AG08396 (cell line): ENCODE measurements around the gene PDE4D.

Source experiments
- DNase-seq: peaks from one replicate; pipeline ENCODE4 v3.0.0; 2012; ENCODE audit warnings: low spot score, mixed read lengths

Gene PDE4D

GRCh38 chr5:59204114-59204897 is 689.2 kb downstream of the PDE4D start:
- DNase-seq = no peak

GRCh38 chr5:59199868-59200267 is 693.7 kb downstream of the PDE4D start:
- DNase-seq = no peak

- DNase-seq = no peak
Measured at GRCh38 chr5:59198832-59199231, 694.7 kb downstream of the PDE4D start.

- no peak for DNase-seq
Measured at GRCh38 chr5:59198365-59198764, 695.2 kb downstream of the PDE4D start.

GRCh38 chr5:59197911-59198310 is 695.6 kb downstream of the PDE4D start:
- DNase-seq = no peak

GRCh38 chr5:59193616-59194319 is 699.8 kb downstream of the PDE4D start:
- peak; percentile 24 for DNase-seq

DNA sequence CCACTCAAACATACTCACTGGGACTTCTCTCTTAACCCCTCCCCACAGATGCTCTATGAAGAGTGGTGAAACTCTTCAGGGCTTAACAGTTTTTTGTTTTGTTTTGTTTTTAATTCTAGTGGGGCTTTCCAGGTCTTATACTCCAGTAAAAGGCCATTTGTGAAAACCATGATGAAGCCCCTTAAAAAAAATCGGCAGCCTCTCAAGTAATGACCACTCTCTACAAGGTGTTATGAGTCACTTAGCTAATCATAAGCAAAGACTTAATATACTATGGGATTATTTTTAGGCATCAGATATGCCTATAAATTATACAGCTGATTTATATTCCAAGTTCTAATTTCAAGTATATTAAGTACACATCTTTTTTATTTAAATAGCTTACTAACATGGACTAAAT is 702.8 kb downstream of the PDE4D start:
- no peak for DNase-seq

GRCh38 chr5:59189472-59190244 is 703.9 kb downstream of the PDE4D start:
- no peak for DNase-seq

DNA sequence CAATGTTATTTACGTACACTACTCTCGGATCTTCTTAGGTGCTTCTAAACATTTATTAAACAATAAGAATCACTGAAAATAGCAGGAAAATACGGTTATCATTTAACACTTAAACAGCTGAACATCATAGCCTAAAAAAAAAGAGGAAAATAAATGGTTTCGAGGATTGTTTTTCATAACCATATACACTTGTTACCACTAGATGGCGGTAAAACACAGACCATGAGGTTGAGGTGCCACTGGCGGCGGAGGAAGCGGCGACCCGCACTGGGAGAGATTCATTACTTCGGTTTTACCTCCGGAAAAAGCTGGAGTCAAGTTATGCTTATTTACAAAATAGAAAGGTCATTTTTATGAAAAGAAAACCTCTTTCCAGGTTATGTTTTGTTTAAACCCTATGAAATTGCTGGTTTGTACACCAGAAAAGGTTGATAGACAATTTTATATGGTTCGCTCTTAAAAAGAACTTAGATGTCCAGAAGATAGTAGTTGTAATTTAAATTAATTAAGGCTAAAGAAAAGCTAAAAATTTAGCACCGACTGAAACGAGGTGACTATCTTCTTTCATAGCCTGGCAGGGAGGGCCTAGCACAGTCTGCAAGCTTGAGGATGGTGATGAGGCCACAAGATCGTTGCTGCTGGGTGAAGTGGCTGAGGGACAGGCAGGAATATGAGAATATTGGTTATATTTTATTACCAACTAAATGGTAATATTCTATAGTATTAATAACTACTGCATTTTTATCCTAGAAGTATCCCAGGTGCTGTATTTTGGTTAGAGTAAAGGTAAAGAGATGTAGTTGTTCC is 704.9 kb downstream of the PDE4D start:
- DNase-seq = peak; percentile 62

DNA sequence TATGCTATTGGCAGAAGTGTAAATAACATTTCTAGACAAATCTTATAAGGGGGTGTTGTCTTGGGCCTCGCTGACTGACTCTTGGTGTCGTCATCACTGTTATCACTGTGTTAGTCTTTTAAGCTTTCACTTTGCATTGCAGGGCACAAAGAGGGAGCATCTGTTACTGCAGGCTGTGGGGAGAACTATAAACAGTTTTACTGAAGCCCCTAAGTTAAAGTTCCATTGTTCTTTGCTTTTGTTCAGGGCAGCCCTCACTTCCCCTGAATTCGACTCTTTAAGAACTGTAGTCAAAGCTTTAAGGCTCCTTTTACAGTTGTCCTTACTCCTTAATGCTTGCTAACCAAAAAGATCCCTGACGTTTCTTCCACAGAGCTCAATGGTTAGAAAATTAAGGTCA is 705.7 kb downstream of the PDE4D start:
- peak; percentile 10 for DNase-seq

DNA sequence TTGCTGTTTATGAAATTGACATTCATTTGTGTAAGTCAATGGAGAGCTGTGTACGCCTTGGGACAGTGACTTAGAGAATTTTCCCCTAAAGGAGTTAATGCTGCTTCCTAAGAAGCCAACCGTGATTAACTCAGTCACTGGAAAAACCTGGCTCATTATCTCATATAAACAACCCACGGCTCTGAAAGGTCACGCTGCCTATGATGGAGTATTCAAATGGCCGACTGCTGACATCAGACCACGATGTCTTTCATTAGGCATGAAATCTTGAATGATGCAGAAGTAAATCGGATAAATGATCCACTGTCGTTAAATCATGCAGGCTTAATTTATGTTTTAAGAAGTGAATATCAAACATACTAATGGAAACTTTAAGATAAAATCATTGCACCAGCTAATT is 706.9 kb downstream of the PDE4D start:
- DNase-seq = no peak

DNA sequence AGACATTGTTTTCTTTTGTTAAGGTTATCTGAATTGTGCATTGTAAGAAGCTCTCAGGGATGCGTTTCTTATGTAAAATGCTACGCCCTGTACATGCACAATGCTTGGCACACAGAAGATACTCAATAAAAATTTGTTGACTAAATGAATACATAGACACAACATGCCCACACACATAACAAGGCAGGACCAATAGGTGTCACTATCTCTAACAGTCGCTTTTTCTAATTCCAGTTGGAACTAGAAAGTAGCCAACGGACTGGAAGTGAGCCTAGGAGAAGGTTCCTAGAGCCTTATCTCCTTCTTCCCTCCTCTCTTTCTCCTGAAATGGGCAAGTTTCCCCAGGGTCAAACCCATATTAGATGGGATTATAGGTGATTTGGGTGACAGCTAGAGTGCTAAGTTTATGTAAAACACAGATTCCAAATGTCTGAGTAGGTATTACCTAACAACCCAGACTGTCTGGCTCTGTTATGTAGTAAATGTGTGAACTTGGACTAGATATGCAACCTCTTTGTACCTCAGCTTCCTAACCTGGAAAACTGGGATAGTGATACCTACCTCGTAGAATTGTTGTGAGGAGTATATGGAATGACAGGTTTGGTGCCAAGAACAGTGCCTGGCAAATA is 707.7 kb downstream of the PDE4D start:
- no peak for DNase-seq

- DNase-seq = no peak
Measured at GRCh38 chr5:59184769-59185168, 708.8 kb downstream of the PDE4D start.

GRCh38 chr5:59182760-59183159 is 710.8 kb downstream of the PDE4D start:
- DNase-seq = no peak

GRCh38 chr5:59180515-59180914 is 713.0 kb downstream of the PDE4D start:
- DNase-seq = no peak

DNA sequence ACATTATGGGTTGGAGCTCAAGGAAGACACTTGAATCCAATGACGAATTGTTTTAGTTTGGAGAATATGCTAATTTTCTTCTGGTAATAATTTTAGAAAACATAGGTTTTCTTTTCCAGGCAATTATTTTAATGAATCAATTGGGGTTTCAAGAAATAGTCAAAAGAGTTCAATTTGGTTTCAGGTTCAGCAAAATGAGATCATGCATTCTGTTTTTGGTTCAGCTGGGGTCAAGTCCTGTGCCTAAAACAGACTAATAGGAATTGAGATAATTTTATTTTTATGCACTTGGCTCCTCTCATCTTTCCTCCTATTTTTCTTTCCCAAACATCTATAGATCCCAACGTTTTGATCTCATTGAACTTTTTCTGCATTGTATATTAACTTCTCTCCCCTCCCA is 713.8 kb downstream of the PDE4D start:
- no peak for DNase-seq

GRCh38 chr5:59178482-59178881 is 715.0 kb downstream of the PDE4D start:
- no peak for DNase-seq

DNA sequence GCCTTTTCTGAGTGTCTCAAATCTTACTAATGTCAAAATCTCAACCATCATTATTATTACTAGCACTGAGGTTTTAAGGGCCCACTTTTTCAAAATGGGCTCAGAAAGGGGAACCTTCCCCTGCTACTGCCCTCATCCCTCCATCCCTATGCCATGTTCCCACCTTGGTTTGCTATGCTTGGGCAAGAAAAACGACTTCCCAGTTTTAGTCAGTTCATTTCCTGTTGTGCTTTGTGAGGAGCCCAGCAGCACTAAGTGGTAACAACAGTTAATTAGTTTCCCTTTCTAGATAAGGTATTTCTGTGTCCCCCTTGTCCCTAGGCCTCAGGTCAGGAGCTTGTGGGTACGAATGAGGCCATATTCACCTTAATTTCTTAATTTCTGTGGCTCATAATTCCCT is 715.5 kb downstream of the PDE4D start:
- DNase-seq = no peak

DNA sequence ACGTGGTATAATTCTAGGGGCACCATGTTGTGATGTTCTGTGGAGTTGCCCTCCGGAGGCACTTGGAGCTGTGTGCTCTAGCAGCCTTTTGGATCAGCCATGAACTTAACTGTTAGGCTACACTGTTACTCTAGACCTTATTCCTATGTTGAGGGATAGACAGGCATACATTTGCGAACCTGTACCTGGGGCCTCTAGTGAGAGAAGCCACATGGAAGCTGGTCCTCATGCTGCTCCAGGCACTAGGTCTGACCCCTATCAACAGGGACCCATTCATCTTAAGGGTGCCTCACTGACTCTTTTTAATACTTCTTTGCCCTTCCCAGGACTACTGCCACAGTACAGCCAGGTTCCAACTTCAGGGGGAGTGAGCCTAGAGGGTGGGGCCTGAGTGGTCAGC is 715.9 kb downstream of the PDE4D start:
- no peak for DNase-seq

GRCh38 chr5:59174248-59174844 is 719.2 kb downstream of the PDE4D start:
- peak; percentile 54 for DNase-seq

DNA sequence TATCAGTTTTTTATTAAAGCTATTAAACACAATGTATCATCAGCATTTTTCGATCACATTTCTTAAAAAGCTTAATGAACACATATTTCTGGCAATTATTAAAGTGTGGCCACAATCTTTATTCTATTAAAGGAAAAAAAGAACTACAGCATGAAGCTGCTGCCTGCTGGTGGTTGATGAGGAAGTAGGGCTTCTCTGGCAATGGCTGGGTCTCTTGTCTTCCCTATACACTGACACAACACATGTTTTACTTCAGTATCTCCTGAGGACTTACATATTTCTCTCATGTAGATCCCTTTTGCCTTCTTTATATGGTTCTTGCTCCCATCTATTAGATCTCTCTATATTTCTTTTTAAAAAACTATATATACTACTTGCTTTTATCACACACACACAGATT is 719.9 kb downstream of the PDE4D start:
- DNase-seq = no peak
